ENCODE measurements around the gene TTYH2.

Gene TTYH2

GRCh38 chr17:74215342-74215727 lies 2.0 kb downstream of the TTYH2 start:
- DNase-seq: no peak

- no peak for DNase-seq
Observed at GRCh38 chr17:74216505-74216904, 3.1 kb downstream of the TTYH2 start.

GRCh38 chr17:74217037-74217730 lies 3.8 kb downstream of the TTYH2 start:
- DNase-seq: no peak

GRCh38 chr17:74217888-74218287 lies 4.5 kb downstream of the TTYH2 start:
- DNase-seq: no peak

- no peak for DNase-seq
Observed at GRCh38 chr17:74218436-74218835, 5.1 kb downstream of the TTYH2 start.

- no peak for DNase-seq
Observed at GRCh38 chr17:74219576-74220133, 6.3 kb downstream of the TTYH2 start.

- DNase-seq: no peak
Observed at GRCh38 chr17:74220219-74220618, 6.8 kb downstream of the TTYH2 start.

GRCh38 chr17:74220946-74221818 lies 7.8 kb downstream of the TTYH2 start:
- no peak for DNase-seq

- DNase-seq: no peak
Observed at GRCh38 chr17:74222399-74222798, 9.0 kb downstream of the TTYH2 start.

- no peak for DNase-seq
Observed at GRCh38 chr17:74223901-74224300, 10.5 kb downstream of the TTYH2 start.

GRCh38 chr17:74224959-74225725 lies 11.8 kb downstream of the TTYH2 start:
- no peak for DNase-seq

- no peak for DNase-seq
Observed at GRCh38 chr17:74226252-74226651, 12.9 kb downstream of the TTYH2 start.

- no peak for DNase-seq
Observed at GRCh38 chr17:74227271-74228080, 14.1 kb downstream of the TTYH2 start.

GRCh38 chr17:74228306-74228978 lies 15.1 kb downstream of the TTYH2 start:
- DNase-seq: no peak

GRCh38 chr17:74230896-74231295 lies 17.5 kb downstream of the TTYH2 start:
- DNase-seq: no peak

- DNase-seq: no peak
Observed at GRCh38 chr17:74231928-74232907, 18.8 kb downstream of the TTYH2 start.

GRCh38 chr17:74233937-74234336 lies 20.6 kb downstream of the TTYH2 start:
- no peak for DNase-seq

- no peak for DNase-seq
Observed at GRCh38 chr17:74234486-74234885, 21.1 kb downstream of the TTYH2 start.

GRCh38 chr17:74235040-74235581 lies 21.7 kb downstream of the TTYH2 start:
- no peak for DNase-seq

GRCh38 chr17:74235911-74236371 lies 22.6 kb downstream of the TTYH2 start:
- no peak for DNase-seq
